RCC 7860 (cell line): Measurements from ENCODE around the gene NISCH.
A peak's percentile ranks its signal among the peaks of the same experiment; 100 is the strongest.

ENCODE experiments used
- DNase-seq: peaks from one replicate; pipeline ENCODE4 v3.0.0-alpha.2; 2015; ENCODE audit warnings: low spot score
- FAIRE-seq: peaks from 2 replicates; lab custom pipeline; 2012; peaks lifted over from hg19 to GRCh38; lab: Jason Lieb, UNC

The NISCH gene

GRCh38 chr3:52469001-52469400, 13.6 kb downstream of the NISCH start:
- no peak for FAIRE-seq
- no peak for DNase-seq

- DNase-seq (no peak), FAIRE-seq (no peak)
These were observed 15.5 kb downstream of the NISCH start for GRCh38 chr3:52470920-52471319.

GRCh38 chr3:52471371-52472238, 16.2 kb downstream of the NISCH start:
- no peak for FAIRE-seq
- DNase-seq = peak; percentile 8

GRCh38 chr3:52472239-52473000, 17.0 kb downstream of the NISCH start:
- DNase-seq (no peak), FAIRE-seq (no peak)

GRCh38 chr3:52473026-52473425, 17.6 kb downstream of the NISCH start:
- DNase-seq (no peak), FAIRE-seq (no peak)

GRCh38 chr3:52477076-52477795, 21.8 kb downstream of the NISCH start:
- FAIRE-seq (no peak), DNase-seq (no peak)

- FAIRE-seq = no peak
These were observed 22.3 kb downstream of the NISCH start for GRCh38 chr3:52477796-52478095.

GRCh38 chr3:52479037-52479876, 23.9 kb downstream of the NISCH start:
- DNase-seq = no peak
- no peak for FAIRE-seq

More at GRCh38 chr3:52477796-52478095, 22.3 kb downstream of the NISCH start:
- DNase-seq = no peak

- FAIRE-seq = no peak
- no peak for DNase-seq
These were observed 24.6 kb downstream of the NISCH start for GRCh38 chr3:52479877-52480575.

GRCh38 chr3:52480768-52481715, 25.6 kb downstream of the NISCH start:
- DNase-seq (no peak), FAIRE-seq (no peak)

- no peak for FAIRE-seq
- DNase-seq = no peak
These were observed 26.6 kb downstream of the NISCH start for GRCh38 chr3:52481819-52482521.

GRCh38 chr3:52483081-52483480, 27.7 kb downstream of the NISCH start:
- no peak for DNase-seq
- FAIRE-seq = no peak

- DNase-seq (no peak), FAIRE-seq (no peak)
These were observed 28.4 kb downstream of the NISCH start for GRCh38 chr3:52483577-52484381.

GRCh38 chr3:52484680-52485461, 29.5 kb downstream of the NISCH start:
- DNase-seq (no peak), FAIRE-seq (no peak)

- DNase-seq = no peak
- no peak for FAIRE-seq
These were observed 31.8 kb downstream of the NISCH start for GRCh38 chr3:52487050-52487787.
